AG04449 (cell line): ENCODE results near the gene PLEKHM2.

Experiments used
- CTCF ChIA-PET: fragments of 350-600 bp; formaldehyde crosslinking; extraction: SDS; loops from one replicate; lab custom pipeline; 2021; ENCODE audit warnings: antibody characterized with exemption; lab: Yijun Ruan, JAX
- POLR2A ChIA-PET: fragments of 400-600, 350-600 bp; formaldehyde crosslinking; extraction: SDS; loops from one replicate; lab custom pipeline; 2020; ENCODE audit warnings: antibody characterized with exemption, inconsistent platforms; lab: Yijun Ruan, JAX
- DNase-seq: peaks from one replicate; pipeline ENCODE4 v3.0.0-alpha.2; 2010; ENCODE audit warnings: low read depth, low spot score
- H3K4me3 ChIP-seq: 2 replicates; pipeline ENCODE4 v1.5.1; 2011; ENCODE audit warnings: low read depth, mild to moderate bottlenecking, control low read depth, low read length
- TF ChIP-seq, protein P1 (sequence below): IDR thresholded peaks from one replicate; pipeline ENCODE4 v1.5.1; 2011; ENCODE audit warnings: mild to moderate bottlenecking, moderate library complexity, low read length, control low read depth, inconsistent platforms; ENCODE audit not compliant: insufficient read depth; ENCODE audit errors: missing control alignments

The PLEKHM2 gene

DNA sequence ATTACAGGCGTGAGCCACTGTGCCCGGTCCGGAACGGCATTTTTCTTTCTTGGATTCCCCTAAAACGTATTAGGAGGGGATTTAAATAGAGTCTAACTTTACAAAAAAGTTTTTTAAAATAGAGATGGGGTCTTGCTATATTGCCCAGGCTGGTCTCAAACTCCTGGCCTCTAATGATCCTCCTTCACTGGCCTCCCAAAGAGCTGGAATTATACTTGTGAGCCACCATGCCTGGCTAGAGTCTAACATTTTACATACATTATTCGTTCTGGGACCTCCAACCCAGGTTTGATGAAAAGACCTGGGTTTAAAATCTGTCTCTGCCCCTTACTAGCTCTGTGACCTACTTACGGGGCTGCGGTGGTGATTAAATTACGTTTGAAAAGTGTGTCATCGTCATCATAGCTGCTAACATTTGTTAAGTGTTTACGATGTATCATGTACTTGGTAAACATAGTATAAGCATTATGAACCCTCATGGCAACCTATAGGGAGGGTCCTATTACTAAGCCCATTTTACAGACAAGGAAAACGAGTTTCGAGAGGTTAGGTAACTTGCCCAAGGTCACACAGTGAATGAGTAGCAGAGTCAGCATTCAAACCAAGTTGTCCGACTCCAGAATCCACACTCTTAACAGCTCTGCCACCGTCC is 24.5 kb downstream of the PLEKHM2 start:
- no peak for DNase-seq
- TF ChIP-seq, protein P1, sequence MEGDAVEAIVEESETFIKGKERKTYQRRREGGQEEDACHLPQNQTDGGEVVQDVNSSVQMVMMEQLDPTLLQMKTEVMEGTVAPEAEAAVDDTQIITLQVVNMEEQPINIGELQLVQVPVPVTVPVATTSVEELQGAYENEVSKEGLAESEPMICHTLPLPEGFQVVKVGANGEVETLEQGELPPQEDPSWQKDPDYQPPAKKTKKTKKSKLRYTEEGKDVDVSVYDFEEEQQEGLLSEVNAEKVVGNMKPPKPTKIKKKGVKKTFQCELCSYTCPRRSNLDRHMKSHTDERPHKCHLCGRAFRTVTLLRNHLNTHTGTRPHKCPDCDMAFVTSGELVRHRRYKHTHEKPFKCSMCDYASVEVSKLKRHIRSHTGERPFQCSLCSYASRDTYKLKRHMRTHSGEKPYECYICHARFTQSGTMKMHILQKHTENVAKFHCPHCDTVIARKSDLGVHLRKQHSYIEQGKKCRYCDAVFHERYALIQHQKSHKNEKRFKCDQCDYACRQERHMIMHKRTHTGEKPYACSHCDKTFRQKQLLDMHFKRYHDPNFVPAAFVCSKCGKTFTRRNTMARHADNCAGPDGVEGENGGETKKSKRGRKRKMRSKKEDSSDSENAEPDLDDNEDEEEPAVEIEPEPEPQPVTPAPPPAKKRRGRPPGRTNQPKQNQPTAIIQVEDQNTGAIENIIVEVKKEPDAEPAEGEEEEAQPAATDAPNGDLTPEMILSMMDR = no peak
- POLR2A ChIA-PET = no interaction called here
- CTCF ChIA-PET = interaction anchor here (1.0 to 1.3 kb wide), 2 partner anchors 18 to 52 kb away, joined by 3 to 4 read pairs; no protein-coding TSS in a partner anchor
- no peak overlapping the region for H3K4me3 ChIP-seq

DNA sequence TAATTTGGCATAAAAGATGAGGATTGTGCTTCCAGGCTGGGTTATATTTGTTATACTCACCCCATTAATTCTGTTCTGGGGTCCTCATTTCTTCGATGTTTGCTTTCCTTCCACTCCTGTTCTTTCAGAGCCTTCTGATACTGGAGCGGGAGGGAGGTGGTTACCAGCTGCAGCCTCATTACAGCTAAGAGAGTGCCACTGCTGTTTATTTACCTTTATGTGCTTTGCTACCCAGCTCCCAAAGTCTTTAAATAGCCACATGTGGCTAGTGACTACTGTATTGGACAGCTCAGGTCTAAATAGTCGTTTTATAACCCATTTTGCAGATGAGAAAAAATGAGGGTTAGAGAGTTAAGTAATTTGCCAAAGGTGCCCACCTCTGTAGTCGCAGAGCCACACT is 25.1 kb downstream of the PLEKHM2 start:
- POLR2A ChIA-PET = no interaction called here
- TF ChIP-seq, protein P1 = no peak
- no peak overlapping the region for H3K4me3 ChIP-seq
- no peak for DNase-seq
- CTCF ChIA-PET = interaction anchor here (1.0 to 1.3 kb wide), 2 partner anchors 19 to 51 kb away, joined by 3 to 4 read pairs; no protein-coding TSS in a partner anchor

DNA sequence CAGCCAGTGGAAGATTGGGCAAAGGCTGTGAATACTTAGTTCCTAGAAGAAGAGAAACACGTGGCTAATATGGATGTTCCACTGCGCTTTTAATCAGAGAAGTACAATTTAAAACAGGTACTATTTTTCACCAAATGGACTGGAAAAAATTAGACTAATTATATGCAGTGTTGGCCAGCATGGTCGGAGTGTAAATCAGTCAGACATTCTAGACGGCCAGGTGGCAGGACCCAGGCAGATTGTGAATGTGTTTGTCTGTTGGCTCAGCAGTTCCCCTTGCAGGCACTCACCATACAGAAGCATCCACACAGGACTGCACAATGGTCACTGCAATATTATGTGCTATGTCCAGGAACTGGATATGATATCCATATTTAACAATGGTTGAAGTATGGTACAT is 28.0 kb downstream of the PLEKHM2 start:
- CTCF ChIA-PET = interaction anchor here (1.0 kb wide), 1 partner anchor 29 kb away, joined by 3 read pairs; no protein-coding TSS in a partner anchor
- TF ChIP-seq, protein P1 = no peak
- H3K4me3 ChIP-seq = no peak overlapping the region
- POLR2A ChIA-PET = no interaction called here
- no peak for DNase-seq

DNA sequence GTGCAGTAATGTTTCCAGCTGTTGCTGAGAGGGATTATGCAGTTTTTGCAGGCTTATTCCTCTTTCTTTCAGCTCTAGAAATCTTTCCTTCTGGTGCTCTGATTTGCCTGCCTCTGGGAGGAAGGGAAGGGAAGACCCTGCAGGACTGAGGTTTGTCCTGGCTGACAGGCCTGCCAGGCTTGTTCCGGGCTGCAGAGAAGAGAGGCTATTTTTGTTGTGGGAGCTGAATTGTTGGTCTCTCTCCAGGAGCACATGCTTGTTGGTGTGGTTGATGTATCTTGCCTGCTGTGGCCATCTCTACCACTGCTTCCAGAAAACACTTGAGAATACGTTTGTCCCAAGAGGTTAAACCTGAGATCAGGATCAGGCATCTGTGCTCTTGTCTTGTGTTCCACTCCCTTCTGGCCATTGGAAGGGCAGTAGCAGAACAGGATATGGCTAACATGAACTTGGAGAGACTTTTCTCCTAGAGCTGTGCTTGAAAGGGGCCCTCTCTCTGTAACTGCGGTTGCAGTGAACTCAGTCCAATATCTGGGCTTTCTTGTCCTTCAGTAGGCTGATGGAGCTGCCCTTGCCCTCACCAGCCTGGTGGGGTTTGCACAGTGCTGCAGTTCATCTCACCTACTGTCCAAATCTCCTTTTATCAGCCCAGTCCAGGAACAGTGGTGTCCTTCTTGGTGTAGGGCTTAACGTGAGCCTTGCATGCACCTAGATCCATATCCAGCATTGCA is 30.5 kb downstream of the PLEKHM2 start:
- ChIA-PET POLR2A (interaction anchor here (1.3 kb wide), 1 partner anchor 9 kb away, joined by 5 read pairs; no protein-coding TSS in a partner anchor), CTCF (interaction anchor here (0.8 kb wide), 1 partner anchor 11 kb away, joined by 4 read pairs; no protein-coding TSS in a partner anchor)
- no peak for DNase-seq
- H3K4me3 ChIP-seq = no peak overlapping the region
- TF ChIP-seq, protein P1 = no peak

DNA sequence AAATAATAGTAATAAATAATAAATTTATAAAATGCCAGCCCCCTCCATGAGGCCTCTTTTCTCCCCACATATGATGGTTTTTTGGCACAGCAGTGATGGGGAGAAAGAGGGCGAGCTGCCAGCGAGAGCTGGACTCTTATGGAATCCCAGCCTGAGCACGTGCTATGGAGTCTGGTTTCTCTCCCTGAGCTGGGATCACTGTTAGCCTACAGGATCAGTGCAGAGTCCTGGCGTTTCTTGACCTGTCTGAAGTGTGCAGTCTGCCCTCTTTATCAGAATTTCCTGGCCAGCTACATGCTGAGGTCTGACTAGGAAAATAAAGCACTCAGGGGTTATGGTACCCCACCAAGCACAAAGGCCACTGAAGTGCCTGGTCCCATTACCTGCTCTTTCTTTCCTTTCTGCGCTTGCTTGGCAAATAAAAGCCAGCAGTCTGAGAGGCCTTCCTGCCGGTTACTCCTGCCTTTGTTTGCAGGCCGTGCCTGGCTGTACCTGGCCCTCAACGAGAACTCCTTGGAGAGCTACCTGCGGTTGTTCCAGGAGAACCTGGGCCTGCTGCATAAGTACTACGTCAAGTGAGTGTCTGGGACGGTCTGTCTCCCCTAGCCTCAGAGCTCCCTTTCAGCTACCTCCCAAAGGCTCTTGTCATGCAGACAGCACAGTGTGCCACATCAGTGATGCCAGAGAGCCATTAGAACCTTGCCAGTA is 33.5 kb downstream of the PLEKHM2 start:
- ChIA-PET CTCF (interaction anchor here (0.6 kb wide), 1 partner anchor 340 kb away, joined by 3 read pairs; no protein-coding TSS in a partner anchor), POLR2A (no interaction called here)
- H3K4me3 ChIP-seq = no peak overlapping the region
- no peak for DNase-seq
- TF ChIP-seq, protein P1 = no peak
